GM18951 (cell line): ENCODE measurements around the gene HYAL3.

Experiments
- POLR2A ChIP-seq: IDR thresholded peaks from 4 replicates; pipeline ENCODE4 v1.6.1; 2011; ENCODE audit warnings: mild to moderate bottlenecking; ENCODE audit not compliant: insufficient read length, insufficient read depth; ENCODE audit errors: extremely low read depth
- in situ Hi-C: fragments of 300-500 bp; cut with MboI; formaldehyde crosslinking; loops from one replicate; pipeline ENCODE4 v1.12.0; 2022; ENCODE audit warnings: low sequenced_read_pairs, mixed read lengths, inconsistent platforms; ENCODE audit not compliant: unreplicated experiment

The HYAL3 gene

GRCh38 chr3:50324351-50325112, 25.3 kb upstream of the HYAL3 start:
- in situ Hi-C loops = no loop called here
- no peak for TF ChIP-seq POLR2A

- in situ Hi-C loops = no loop called here
- peak; percentile 19 for TF ChIP-seq POLR2A
Observed at GRCh38 chr3:50323614-50324199, 24.5 kb upstream of the HYAL3 start.

GRCh38 chr3:50323092-50323600, 23.9 kb upstream of the HYAL3 start:
- in situ Hi-C loops = no loop called here
- no peak for TF ChIP-seq POLR2A

- in situ Hi-C loops = no loop called here
Observed at GRCh38 chr3:50322386-50323091, 23.3 kb upstream of the HYAL3 start, which contains the start of gene HYAL2. TSS of gene HYAL2 (minus strand) at chr3:50322745. CDS start at chr3:50320489, 2,256 bp downstream.

GRCh38 chr3:50322115-50322385, 22.8 kb upstream of the HYAL3 start:
- in situ Hi-C loops = no loop called here
- no peak for TF ChIP-seq POLR2A

More at GRCh38 chr3:50322386-50323091, 23.3 kb upstream of the HYAL3 start, which contains the start of gene HYAL2:
- TF ChIP-seq POLR2A = no peak

GRCh38 chr3:50321336-50322114, 22.3 kb upstream of the HYAL3 start:
- in situ Hi-C loops = no loop called here
- TF ChIP-seq POLR2A = peak; percentile 85

GRCh38 chr3:50320853-50321335, 21.7 kb upstream of the HYAL3 start:
- in situ Hi-C loops = no loop called here
- TF ChIP-seq POLR2A = no peak

GRCh38 chr3:50319894-50320625, 20.9 kb upstream of the HYAL3 start:
- TF ChIP-seq POLR2A = no peak
- in situ Hi-C loops = no loop called here

GRCh38 chr3:50319181-50319893, 20.1 kb upstream of the HYAL3 start:
- in situ Hi-C loops = no loop called here
- no peak for TF ChIP-seq POLR2A

GRCh38 chr3:50318615-50319014, 19.4 kb upstream of the HYAL3 start:
- in situ Hi-C loops = no loop called here
- no peak for TF ChIP-seq POLR2A

- no peak for TF ChIP-seq POLR2A
Observed at GRCh38 chr3:50318163-50318562, 19.0 kb upstream of the HYAL3 start.

GRCh38 chr3:50317300-50317699, 18.1 kb upstream of the HYAL3 start:
- TF ChIP-seq POLR2A = no peak
- in situ Hi-C loops = no loop called here

More at GRCh38 chr3:50318163-50318562, 19.0 kb upstream of the HYAL3 start:
- in situ Hi-C loops = no loop called here
